CD14-positive monocyte (primary cell): ENCODE results near the gene PAPPA2. TPM values are rescaled to one million over a fixed set of nuclear protein-coding genes. Genes with fewer than 3 reads are reported as not detected.

Source experiments
- DNase-seq, 3 donors: peaks; one replicate each; pipeline ENCODE4 v3.0.0-alpha.2; 2011 to 2022
- H2AFZ ChIP-seq: 2 replicates; pipeline ENCODE4 v1.6.0; 2012; ENCODE audit warnings: mild to moderate bottlenecking, low read depth, low read length, inconsistent platforms; ENCODE audit not compliant: insufficient read depth, poor library complexity, severe bottlenecking
- H3K27ac ChIP-seq, 2 donors: 1 replicate in 1 of 2; 2 replicates in 1 of 2; pipeline ENCODE4 v1.5.1; 2012 to 2013; ENCODE audit warnings: low read length in 2 of 2, control low read depth in 1 of 2, inconsistent platforms in 1 of 2, low read depth in 1 of 2, mild to moderate bottlenecking in 1 of 2
- H3K27me3 ChIP-seq, 2 donors: one replicate each; pipeline versions ENCODE4 v1.6.0 to v1.6.1; 2011 to 2013; ENCODE audit warnings: low read length in 2 of 2; ENCODE audit not compliant: control insufficient read depth in 2 of 2, insufficient read depth in 2 of 2
- H3K36me3 ChIP-seq, 2 donors: replicated peaks in 1 of 2; 1 replicate in 1 of 2; 2 replicates in 1 of 2; pipeline versions ENCODE4 v1.5.1 to v1.6.1; 2012 to 2013; ENCODE audit warnings: low read length in 2 of 2, control low read depth in 1 of 2, inconsistent platforms in 1 of 2, mild to moderate bottlenecking in 1 of 2; ENCODE audit not compliant: insufficient read depth in 2 of 2, control insufficient read depth in 1 of 2
- H3K4me1 ChIP-seq, 2 donors: 1 replicate in 1 of 2; 2 replicates in 1 of 2; pipeline versions ENCODE4 v1.5.1 to v1.6.1; 2012 to 2013; ENCODE audit warnings: low read length in 2 of 2, control low read depth in 1 of 2, inconsistent platforms in 1 of 2, mild to moderate bottlenecking in 1 of 2, moderate library complexity in 1 of 2; ENCODE audit not compliant: insufficient read depth in 2 of 2, control insufficient read depth in 1 of 2
- H3K4me2 ChIP-seq: replicated peaks from 2 replicates; pipeline ENCODE3; 2012; ENCODE audit warnings: low read length, moderate library complexity, mild to moderate bottlenecking; ENCODE audit not compliant: poor library complexity, severe bottlenecking; ENCODE audit errors: extremely low read depth
- H3K4me3 ChIP-seq, 3 experiments: fragments of 200-600 bp in 1 of 3; sonication (generic) in 1 of 3; replicated peaks in 1 of 3; 1 replicate in 2 of 3; 2 replicates in 1 of 3; pipeline ENCODE4 v1.5.1; 2011 to 2013; ENCODE audit warnings: low read length in 3 of 3, mild to moderate bottlenecking in 3 of 3, control low read depth in 2 of 3, low read depth in 2 of 3, inconsistent platforms in 1 of 3, moderate library complexity in 1 of 3
- H3K79me2 ChIP-seq: 2 replicates; pipeline ENCODE4 v1.6.0; 2012; ENCODE audit warnings: mild to moderate bottlenecking, control low read depth, inconsistent platforms, low read length, moderate library complexity; ENCODE audit not compliant: insufficient read depth
- H3K9ac ChIP-seq: 2 replicates; pipeline ENCODE4 v1.6.0; 2017; ENCODE audit warnings: low read length, mild to moderate bottlenecking; ENCODE audit not compliant: insufficient read depth, poor library complexity, severe bottlenecking
- H3K9me3 ChIP-seq, 2 donors: replicated peaks in 1 of 2; 1 replicate in 1 of 2; 2 replicates in 1 of 2; pipeline versions ENCODE4 v1.5.1 to v1.6.1; 2012 to 2013; ENCODE audit warnings: low read length in 2 of 2, control low read depth in 1 of 2; ENCODE audit not compliant: control insufficient read depth in 1 of 2, insufficient read depth in 1 of 2
- H4K20me1 ChIP-seq: 2 replicates; pipeline ENCODE4 v1.6.0; 2012; ENCODE audit warnings: mild to moderate bottlenecking, low read length, control low read depth, moderate library complexity; ENCODE audit not compliant: insufficient read depth
- H3K27ac Mint-ChIP-seq, 7 donors: one replicate each; pipeline ENCODE4 v1.8.0; 2020; ENCODE audit warnings: mild to moderate bottlenecking in 7 of 7, mixed read lengths in 7 of 7, moderate library complexity in 6 of 7, inconsistent platforms in 2 of 7
- H3K27me3 Mint-ChIP-seq, 3 donors: one replicate each; pipeline ENCODE4 v1.8.0; 2021 to 2022; ENCODE audit warnings: low read depth in 3 of 3, mild to moderate bottlenecking in 3 of 3, mixed read lengths in 3 of 3, moderate library complexity in 3 of 3, inconsistent platforms in 1 of 3
- H3K36me3 Mint-ChIP-seq, 2 donors: one replicate each; pipeline ENCODE4 v1.8.0; 2020; ENCODE audit warnings: mixed read lengths in 2 of 2, inconsistent platforms in 1 of 2, mild to moderate bottlenecking in 1 of 2
- H3K4me1 Mint-ChIP-seq: one replicate; pipeline ENCODE4 v1.8.0; 2020; ENCODE audit warnings: mild to moderate bottlenecking, mixed read lengths
- H3K4me3 Mint-ChIP-seq, 2 donors: one replicate each; pipeline ENCODE4 v1.8.0; 2020; ENCODE audit warnings: mild to moderate bottlenecking in 2 of 2, mixed read lengths in 2 of 2, moderate library complexity in 1 of 2
- H3K9me3 Mint-ChIP-seq, 7 donors: one replicate each; pipeline ENCODE4 v1.8.0; 2020 to 2022; ENCODE audit warnings: mixed read lengths in 7 of 7, mild to moderate bottlenecking in 6 of 7, moderate library complexity in 6 of 7, inconsistent platforms in 2 of 7
- CTCF ChIP-seq: fragments of 200-600 bp; IDR thresholded peaks from one replicate; pipeline ENCODE4 v1.8.0; 2022; ENCODE audit warnings: antibody characterized with exemption, mild to moderate bottlenecking
- WGBS: methylation state at CpG from one replicate; pipeline ENCODE4 v1.1.5; 2013; ENCODE audit warnings: missing lambda C conversion rate; ENCODE audit not compliant: insufficient coverage; 5-methylcytosine and 5-hydroxymethylcytosine counted together
- intact Hi-C, 2 donors: fragments of 100-400 bp; cut with micrococcal nuclease; formaldehyde crosslinking; loops; one replicate each; pipeline versions ENCODE4 v1.15.0 to v1.15.1; 2023
- polyA plus RNA-seq, 3 donors: library from polyadenylated mRNA; depleted of rRNA in 1 of 3; unstranded in 2 of 3; stranded (reverse) in 1 of 3; fragments of 300-500 nt in 2 of 3; fragments of >200 nt in 1 of 3; fragmentation: Illumina TruSeq in 2 of 3; gene quantifications; 1 replicate in 2 of 3; 2 replicates in 1 of 3; pipeline ENCODE4 v1.2.3, GENCODE V29; 2012 to 2021

Gene PAPPA2
- polyA plus RNA-seq, 3 donors, result not detected

GRCh38 chr1:176786274-176786673, 323.3 kb downstream of the PAPPA2 start:
- intact Hi-C loops, result no loop called here
- Mint-ChIP-seq H3K9me3 (peaks cover 0 to 9% (median 3%) of the 10 kb centered on the region in 7 donors), H3K36me3 (no peaks in the 10 kb centered on the region), H3K27ac (no peak overlapping the region), H3K27me3 (no peaks in the 10 kb centered on the region), H3K4me3 (no peak overlapping the region), H3K4me1 (no peaks in the 10 kb centered on the region)
- no peak overlapping the region for H3K9ac ChIP-seq
- no peaks in the 10 kb centered on the region for H3K9me3 ChIP-seq
- no peaks in the 10 kb centered on the region for H3K79me2 ChIP-seq
- no peak for TF ChIP-seq CTCF
- H2AFZ ChIP-seq, result no peak overlapping the region
- H3K27ac ChIP-seq, result no peak overlapping the region
- H3K4me3 ChIP-seq, result no peak overlapping the region
- H3K4me2 ChIP-seq, result no peak overlapping the region
- WGBS, result 74% methylated on average over 2 of the region's 4 CpGs
- DNase-seq, result no peak
- H3K27me3 ChIP-seq, result no peaks in the 10 kb centered on the region
- H3K36me3 ChIP-seq, result no peaks in the 10 kb centered on the region
- no peaks in the 10 kb centered on the region for H4K20me1 ChIP-seq
- H3K4me1 ChIP-seq, result no peaks in the 10 kb centered on the region

GRCh38 chr1:176789571-176790090, 326.7 kb downstream of the PAPPA2 start:
- Histone ChIP-seq H3K9me3 (no peaks in the 10 kb centered on the region), H2AFZ (no peak overlapping the region), H3K9ac (no peak overlapping the region), H3K79me2 (no peaks in the 10 kb centered on the region), H3K4me3 (no peak overlapping the region), H3K27ac (no peak overlapping the region), H3K4me1 (no peaks in the 10 kb centered on the region), H3K27me3 (no peaks in the 10 kb centered on the region), H3K4me2 (no peak overlapping the region), H4K20me1 (no peaks in the 10 kb centered on the region), H3K36me3 (no peaks in the 10 kb centered on the region)
- Mint-ChIP-seq H3K27ac (no peak overlapping the region), H3K4me3 (no peak overlapping the region), H3K9me3 (peaks cover 0 to 9% (median 2%) of the 10 kb centered on the region in 7 donors), H3K4me1 (no peaks in the 10 kb centered on the region), H3K27me3 (peaks cover 0 to 2% (median 0%) of the 10 kb centered on the region in 3 donors), H3K36me3 (no peaks in the 10 kb centered on the region)
- DNase-seq, result no peak
- intact Hi-C loops, result no loop called here
- no peak for TF ChIP-seq CTCF
- no CpG with 5 or more reads among the region's 1 CpG for WGBS
